Activated CD4-positive, alpha-beta T cell treated with anti-CD3 and anti-CD28 coated beads, Interleukin-2, amount 50 U/mL, for 1 hour (primary cell): ENCODE results near the gene FAM13C.
"Not testable (repeated sequence)": the region's sequence is repeated elsewhere in the genome, so short reads cannot be mapped to it uniquely, and the experiment has no call there.

Experiments
- DNase-seq: peaks from one replicate; pipeline ENCODE4 v3.0.0-alpha.2; 2020

The FAM13C gene

GRCh38 chr10:59272061-59272460 is 90.3 kb downstream of the FAM13C start:
- no peak for DNase-seq

- DNase-seq = no peak
Observed at GRCh38 chr10:59271160-59271559, 91.2 kb downstream of the FAM13C start.

- DNase-seq = no peak
Observed at GRCh38 chr10:59270492-59270891, 91.9 kb downstream of the FAM13C start.

- DNase-seq = no peak
Observed at GRCh38 chr10:59269651-59270050, 92.7 kb downstream of the FAM13C start.

- DNase-seq = no peak
Observed at GRCh38 chr10:59268460-59268859, 93.9 kb downstream of the FAM13C start.

- DNase-seq = no peak
Observed at GRCh38 chr10:59266321-59266720, 96.0 kb downstream of the FAM13C start.

GRCh38 chr10:59265141-59265540 is 97.2 kb downstream of the FAM13C start:
- DNase-seq = no peak

GRCh38 chr10:59258890-59259289 is 103.5 kb downstream of the FAM13C start:
- no peak for DNase-seq

- no peak for DNase-seq
Observed at GRCh38 chr10:59257224-59257623, 105.1 kb downstream of the FAM13C start.

GRCh38 chr10:59255463-59255862 is 106.9 kb downstream of the FAM13C start:
- no peak for DNase-seq

- no peak for DNase-seq
Observed at GRCh38 chr10:59252491-59252890, 109.9 kb downstream of the FAM13C start.

- DNase-seq = no peak
Observed at GRCh38 chr10:59245686-59246085, 116.7 kb downstream of the FAM13C start.

GRCh38 chr10:59244871-59245270 is 117.5 kb downstream of the FAM13C start:
- no peak for DNase-seq

- DNase-seq = no peak
Observed at GRCh38 chr10:59243611-59244195, 118.6 kb downstream of the FAM13C start.

GRCh38 chr10:59242991-59243390 is 119.4 kb downstream of the FAM13C start:
- DNase-seq = no peak

- DNase-seq = no peak
Observed at GRCh38 chr10:59242057-59242456, 120.3 kb downstream of the FAM13C start.

- DNase-seq = no peak
Observed at GRCh38 chr10:59240582-59241183, 121.7 kb downstream of the FAM13C start.

- not testable (repeated sequence) for DNase-seq
Observed at GRCh38 chr10:59239108-59239507, 123.2 kb downstream of the FAM13C start.

- DNase-seq = no peak
Observed at GRCh38 chr10:59237775-59238174, 124.6 kb downstream of the FAM13C start.

- DNase-seq = no peak
Observed at GRCh38 chr10:59236064-59236697, 126.2 kb downstream of the FAM13C start.

- DNase-seq = no peak
Observed at GRCh38 chr10:59234816-59235429, 127.4 kb downstream of the FAM13C start.

GRCh38 chr10:59234194-59234593 is 128.2 kb downstream of the FAM13C start:
- DNase-seq = no peak

- DNase-seq = no peak
Observed at GRCh38 chr10:59229441-59229840, 132.9 kb downstream of the FAM13C start.

- DNase-seq = no peak
Observed at GRCh38 chr10:59227136-59227673, 135.1 kb downstream of the FAM13C start.
